ENCODE results near the gene CYFIP1. TPM values are rescaled to one million over a fixed set of nuclear protein-coding genes. Genes with fewer than 3 reads are reported as not detected.

CYFIP1 gene
- total and polyA plus RNA-seq, 10 of the 15 experiments (the other 5 are each of a cell fraction or from before 2014, with no cell fraction given) = 3.5 to 46.2 (median 28.3) TPM

DNA sequence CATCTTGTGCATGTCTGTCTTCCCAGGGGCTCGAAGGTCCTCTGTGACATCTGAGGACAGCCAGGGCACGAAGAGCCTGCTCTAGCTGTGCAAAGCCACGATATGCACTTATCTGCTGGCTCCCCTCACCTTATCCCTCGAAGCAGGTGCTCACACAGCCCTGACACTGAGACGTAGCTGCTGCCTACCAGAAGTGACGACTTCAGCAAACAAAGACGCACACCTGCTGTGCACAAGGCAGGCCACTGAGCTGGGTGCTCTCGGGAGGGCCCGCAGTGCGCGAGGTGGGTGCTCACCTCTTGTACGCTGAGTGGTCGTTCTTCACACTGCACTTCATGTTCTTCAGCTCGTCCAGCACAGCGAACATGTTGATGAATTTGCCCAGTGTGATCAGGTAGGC, 37.3 kb downstream of the CYFIP1 start:
- no peak for ATAC-seq
- Histone ChIP-seq H3K36me3 (ENCODE audit: control insufficient read depth in 2 of 2, insufficient read depth in 2 of 2, low read length in 1 of 2) (peaks cover 3 to 24% of the 10 kb centered on the region in 2 experiments), H3K4me1 (ENCODE audit: control insufficient read depth, insufficient read depth, low read length) (peaks cover 2% of the 10 kb centered on the region), H4K20me1 (ENCODE audit: control insufficient read depth, insufficient read depth) (no peaks in the 10 kb centered on the region), H2AFZ (ENCODE audit: control insufficient read depth, low read depth, low read length) (no peak overlapping the region), H3K27ac (ENCODE audit: control insufficient read depth, insufficient read depth) (no peak overlapping the region), H3K9me3 (replicated peaks; ENCODE audit: control insufficient read depth, insufficient read depth, low read length) (no peaks in the 10 kb centered on the region), H3K79me2 (ENCODE audit: control insufficient read depth, insufficient read depth, low read length) (no peaks in the 10 kb centered on the region), H3K4me2 (ENCODE audit: control insufficient read depth, insufficient read depth) (no peak overlapping the region), H3K4me3 (no peak overlapping the region), H3K27me3 (replicated peaks in 1 of 2; ENCODE audit: control insufficient read depth in 2 of 2, insufficient read depth in 2 of 2, low read length in 1 of 2) (no peaks in the 10 kb centered on the region), H3K9ac (ENCODE audit: control insufficient read depth, insufficient read depth, low read length) (no peak overlapping the region)
- BruUV-seq (replicated peaks) = no TSS peak
- ChIA-PET POLR2A (no interaction called here), CTCF (no interaction called here), RAD21 (ENCODE audit: unreplicated experiment) (no interaction called here), SMC1A (ENCODE audit: uncharacterized antibody, unreplicated experiment) (no interaction called here)
- intact Hi-C loops (cut with micrococcal nuclease; ENCODE audit: unreplicated experiment) (no loop called here), in situ Hi-C loops (cut with MboI) (loop anchor here (10.0 kb wide), 1 partner anchor 48 kb away; no protein-coding TSS in a partner anchor)
- no peak for FAIRE-seq
- DNase-seq (ENCODE audit: low read depth, low spot score) = no peak
- TF ChIP-seq POU2F2 (IDR thresholded peaks at IDR 0.05; ENCODE audit: borderline replicate concordance, low read depth, low read length) (no peak), PML (IDR thresholded peaks at IDR 0.05; ENCODE audit: low read length) (no peak), RCOR1 (conservative IDR thresholded peaks at IDR 0.05; ENCODE audit: low read depth, low read length) (no peak), SUZ12 (IDR thresholded peaks at IDR 0.05; ENCODE audit: unreplicated experiment) (no peak), POLR2A (IDR thresholded peaks at IDR 0.05; ENCODE audit: low read depth, low read length) (no peak), ZNF384 (IDR thresholded peaks at IDR 0.05; ENCODE audit: borderline replicate concordance, low read depth, low read length) (no peak), MTA2 (IDR thresholded peaks at IDR 0.05; ENCODE audit: low read depth) (no peak), STAT1 (conservative IDR thresholded peaks at IDR 0.05) (no peak), ZNF274 (IDR thresholded peaks at IDR 0.05; ENCODE audit: insufficient read depth, insufficient read length) (no peak), PAX8 (IDR thresholded peaks at IDR 0.05) (no peak), BACH1 (IDR thresholded peaks at IDR 0.05; ENCODE audit: borderline replicate concordance) (no peak), FOXK2 (IDR thresholded peaks at IDR 0.05) (no peak), LARP7 (IDR thresholded peaks at IDR 0.05) (no peak)
- TF ChIP-seq, protein P1, sequence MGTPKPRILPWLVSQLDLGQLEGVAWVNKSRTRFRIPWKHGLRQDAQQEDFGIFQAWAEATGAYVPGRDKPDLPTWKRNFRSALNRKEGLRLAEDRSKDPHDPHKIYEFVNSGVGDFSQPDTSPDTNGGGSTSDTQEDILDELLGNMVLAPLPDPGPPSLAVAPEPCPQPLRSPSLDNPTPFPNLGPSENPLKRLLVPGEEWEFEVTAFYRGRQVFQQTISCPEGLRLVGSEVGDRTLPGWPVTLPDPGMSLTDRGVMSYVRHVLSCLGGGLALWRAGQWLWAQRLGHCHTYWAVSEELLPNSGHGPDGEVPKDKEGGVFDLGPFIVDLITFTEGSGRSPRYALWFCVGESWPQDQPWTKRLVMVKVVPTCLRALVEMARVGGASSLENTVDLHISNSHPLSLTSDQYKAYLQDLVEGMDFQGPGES (IDR thresholded peaks at IDR 0.05) = no peak
- TF ChIP-seq, protein P2, sequence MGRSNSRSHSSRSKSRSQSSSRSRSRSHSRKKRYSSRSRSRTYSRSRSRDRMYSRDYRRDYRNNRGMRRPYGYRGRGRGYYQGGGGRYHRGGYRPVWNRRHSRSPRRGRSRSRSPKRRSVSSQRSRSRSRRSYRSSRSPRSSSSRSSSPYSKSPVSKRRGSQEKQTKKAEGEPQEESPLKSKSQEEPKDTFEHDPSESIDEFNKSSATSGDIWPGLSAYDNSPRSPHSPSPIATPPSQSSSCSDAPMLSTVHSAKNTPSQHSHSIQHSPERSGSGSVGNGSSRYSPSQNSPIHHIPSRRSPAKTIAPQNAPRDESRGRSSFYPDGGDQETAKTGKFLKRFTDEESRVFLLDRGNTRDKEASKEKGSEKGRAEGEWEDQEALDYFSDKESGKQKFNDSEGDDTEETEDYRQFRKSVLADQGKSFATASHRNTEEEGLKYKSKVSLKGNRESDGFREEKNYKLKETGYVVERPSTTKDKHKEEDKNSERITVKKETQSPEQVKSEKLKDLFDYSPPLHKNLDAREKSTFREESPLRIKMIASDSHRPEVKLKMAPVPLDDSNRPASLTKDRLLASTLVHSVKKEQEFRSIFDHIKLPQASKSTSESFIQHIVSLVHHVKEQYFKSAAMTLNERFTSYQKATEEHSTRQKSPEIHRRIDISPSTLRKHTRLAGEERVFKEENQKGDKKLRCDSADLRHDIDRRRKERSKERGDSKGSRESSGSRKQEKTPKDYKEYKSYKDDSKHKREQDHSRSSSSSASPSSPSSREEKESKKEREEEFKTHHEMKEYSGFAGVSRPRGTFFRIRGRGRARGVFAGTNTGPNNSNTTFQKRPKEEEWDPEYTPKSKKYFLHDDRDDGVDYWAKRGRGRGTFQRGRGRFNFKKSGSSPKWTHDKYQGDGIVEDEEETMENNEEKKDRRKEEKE (IDR thresholded peaks at IDR 0.05) = no peak
- WGBS (ENCODE audit: insufficient coverage, insufficient replicate concordance, low lambda C conversion rate, missing lambda C conversion rate) = 93% methylated on average over 15 of the region's 15 CpGs

Measured in GM12878 (cell line).